DMS 273 treated with DMSO at 0.1 percent for 48 hours (cell line): ENCODE results near the gene NR3C2.
A peak's percentile ranks its signal among the peaks of the same experiment; 100 is the strongest.

ENCODE experiments used
- DNase-seq: peaks from one replicate; lab custom pipeline; 2025; lab: John Stamatoyannopoulos, UW

NR3C2 gene

DNA sequence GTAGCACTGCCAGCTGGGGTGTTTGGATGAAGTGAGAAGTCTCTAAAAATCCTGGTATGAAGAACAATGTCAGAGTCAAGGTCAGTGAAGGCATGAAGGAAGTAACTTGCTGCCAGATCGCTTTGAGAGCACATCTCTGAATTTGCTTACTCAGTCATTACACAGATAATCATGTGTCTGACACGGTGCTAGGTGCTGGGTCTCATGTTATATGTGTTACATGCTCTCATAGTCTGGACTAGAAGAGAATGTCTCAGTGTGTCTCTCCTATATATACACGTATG is 372.4 kb downstream of the NR3C2 start:
- no peak for DNase-seq

GRCh38 chr4:148069086-148069894 is 372.9 kb downstream of the NR3C2 start:
- DNase-seq: no peak

DNA sequence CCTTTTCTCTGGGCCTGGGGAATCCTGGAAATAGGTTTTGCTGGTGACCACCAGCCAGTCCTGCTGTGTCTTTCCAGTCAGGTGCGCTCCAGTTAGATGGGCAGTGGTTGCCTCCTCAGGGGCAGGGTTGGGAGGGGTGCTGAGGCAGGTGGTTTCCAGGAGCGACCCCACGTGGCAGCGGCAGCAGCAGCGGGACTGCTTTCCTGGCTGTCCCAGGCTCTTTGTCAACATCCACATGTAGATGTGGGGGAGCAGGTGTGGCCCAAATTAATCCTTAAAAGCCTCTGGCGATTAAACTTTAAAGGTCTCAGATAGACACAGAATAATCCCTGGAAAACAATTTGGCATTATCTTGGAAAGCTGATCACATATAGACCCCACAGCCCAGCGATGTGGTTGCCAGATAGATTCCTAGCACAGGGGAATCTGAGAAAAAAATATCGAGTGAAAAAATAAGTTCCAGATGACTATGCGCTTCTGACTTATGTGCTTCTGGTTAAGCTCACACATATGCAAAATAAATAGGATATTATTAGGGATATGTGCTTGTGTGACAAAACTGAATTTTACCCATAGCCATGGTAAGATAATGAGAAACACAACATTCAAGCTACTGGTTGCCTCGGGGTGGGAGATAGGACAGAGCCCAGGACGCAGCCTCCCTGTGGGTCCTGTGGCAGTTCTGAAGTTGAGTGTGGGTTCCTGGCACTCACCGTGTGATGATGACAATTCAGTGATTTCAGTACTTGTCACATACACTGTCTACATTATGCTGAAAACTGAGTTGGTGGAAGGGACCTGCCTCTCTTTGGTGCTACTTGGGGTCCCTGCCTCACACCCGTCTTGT is 373.9 kb downstream of the NR3C2 start:
- DNase-seq: no peak

- no peak for DNase-seq
Observed at GRCh38 chr4:148067301-148067916, 374.8 kb downstream of the NR3C2 start.

DNA sequence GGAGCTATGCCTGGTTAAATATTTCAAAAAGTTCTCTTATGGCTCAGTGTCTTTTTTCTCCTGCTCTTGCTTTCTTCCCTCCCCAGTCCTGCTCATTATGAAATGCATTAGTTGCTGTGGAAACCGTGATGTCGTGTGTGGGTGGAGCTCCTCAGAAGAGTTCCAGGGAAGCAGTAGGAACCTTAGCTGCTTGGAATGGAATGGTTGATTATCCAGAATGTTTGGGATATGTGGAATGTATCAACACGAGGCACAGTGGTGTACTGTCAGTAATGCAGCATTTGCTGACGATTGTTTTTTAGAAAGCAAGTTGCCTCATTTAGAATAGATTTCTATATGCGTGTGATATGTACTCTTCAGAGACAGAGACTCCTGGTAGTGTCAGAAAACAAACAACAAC is 377.1 kb downstream of the NR3C2 start:
- DNase-seq: no peak

GRCh38 chr4:148064451-148064850 is 377.8 kb downstream of the NR3C2 start:
- DNase-seq: no peak

- no peak for DNase-seq
Observed at GRCh38 chr4:148062301-148062950, 379.8 kb downstream of the NR3C2 start.

DNA sequence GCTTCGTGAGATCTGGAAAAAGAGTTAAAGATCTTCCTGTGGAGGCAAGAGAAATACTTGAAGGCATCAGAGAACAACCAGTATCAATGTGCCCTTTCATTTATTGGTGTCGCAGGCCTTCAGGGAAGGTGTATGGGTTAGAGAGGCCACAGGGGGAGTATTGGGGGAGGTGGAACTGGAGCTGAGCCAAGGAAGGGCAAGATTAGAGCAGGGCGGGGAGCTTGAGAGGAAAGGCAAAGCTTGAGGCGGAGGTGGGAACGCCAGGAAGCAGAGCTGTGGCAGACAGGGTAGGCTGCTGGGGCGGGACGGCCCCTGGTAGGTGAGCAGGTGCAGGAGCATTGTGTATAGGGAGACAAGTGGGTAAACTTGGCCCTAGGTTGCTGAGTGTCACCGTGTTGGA is 380.4 kb downstream of the NR3C2 start:
- DNase-seq: no peak

- no peak for DNase-seq
Observed at GRCh38 chr4:148061141-148061481, 381.1 kb downstream of the NR3C2 start.

- DNase-seq: no peak
Observed at GRCh38 chr4:148060264-148061140, 381.7 kb downstream of the NR3C2 start.

- no peak for DNase-seq
Observed at GRCh38 chr4:148059617-148060180, 382.5 kb downstream of the NR3C2 start.

DNA sequence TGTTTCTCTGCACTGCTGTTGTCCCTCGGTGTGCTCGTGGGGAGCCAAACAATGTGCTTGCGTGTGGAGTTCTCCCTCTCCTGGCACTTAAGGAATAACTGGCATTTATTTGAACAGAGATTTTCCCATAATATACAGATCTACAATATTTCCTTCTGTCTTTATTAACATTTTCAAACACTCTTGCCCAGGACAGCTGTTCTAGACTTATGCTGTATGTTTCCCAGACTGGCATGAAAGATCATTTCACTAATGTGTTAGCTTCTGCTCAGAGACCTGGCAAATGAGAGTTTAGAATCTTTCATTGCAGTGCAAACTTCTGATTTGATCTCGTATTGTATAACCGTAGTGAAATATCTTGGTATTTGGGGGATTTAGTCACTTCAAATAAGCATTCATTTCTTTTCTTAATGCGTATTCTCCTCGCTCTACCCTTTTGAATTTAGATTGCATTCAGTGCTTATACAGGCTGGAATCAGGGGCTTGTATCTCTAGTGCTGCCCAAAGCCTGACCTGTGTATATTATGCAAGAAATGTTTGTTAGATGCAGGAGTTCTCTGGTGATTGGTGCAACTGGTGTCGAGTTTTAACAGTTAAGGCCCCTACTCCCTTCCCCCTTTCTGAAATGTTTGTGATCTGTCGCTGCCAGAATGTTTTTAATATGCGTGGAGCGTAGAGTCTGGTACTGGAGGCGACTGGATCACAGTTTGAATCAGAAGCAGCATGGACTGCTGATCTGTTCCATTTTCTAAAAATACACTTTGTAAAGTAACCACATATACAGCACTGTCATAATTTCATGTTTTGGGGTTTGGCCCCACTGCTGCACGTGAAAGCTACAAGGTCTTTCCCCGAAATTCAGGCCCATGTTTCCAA is 384.0 kb downstream of the NR3C2 start:
- DNase-seq: no peak

- DNase-seq: no peak
Observed at GRCh38 chr4:148057516-148057915, 384.7 kb downstream of the NR3C2 start.

DNA sequence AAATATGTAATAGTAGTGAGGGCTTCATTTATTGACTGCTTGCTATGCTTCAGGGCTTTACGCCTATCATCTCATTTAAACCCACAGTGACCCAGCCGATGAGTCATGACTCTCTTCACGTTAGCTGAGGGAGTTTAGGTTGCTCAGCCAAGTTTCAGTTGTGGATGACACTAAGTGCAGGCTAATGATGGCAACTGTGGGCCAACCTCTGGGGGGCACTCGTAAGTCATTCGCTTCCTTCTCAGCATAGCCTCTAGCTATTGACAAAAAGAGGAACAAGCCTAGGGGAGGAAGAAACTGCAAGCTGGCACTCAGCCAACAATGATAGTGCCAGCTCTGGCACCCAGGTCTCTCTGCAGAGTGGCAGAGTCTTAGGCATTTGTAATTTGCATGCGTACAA is 385.3 kb downstream of the NR3C2 start:
- DNase-seq: no peak

- no peak for DNase-seq
Observed at GRCh38 chr4:148055844-148056243, 386.4 kb downstream of the NR3C2 start.

DNA sequence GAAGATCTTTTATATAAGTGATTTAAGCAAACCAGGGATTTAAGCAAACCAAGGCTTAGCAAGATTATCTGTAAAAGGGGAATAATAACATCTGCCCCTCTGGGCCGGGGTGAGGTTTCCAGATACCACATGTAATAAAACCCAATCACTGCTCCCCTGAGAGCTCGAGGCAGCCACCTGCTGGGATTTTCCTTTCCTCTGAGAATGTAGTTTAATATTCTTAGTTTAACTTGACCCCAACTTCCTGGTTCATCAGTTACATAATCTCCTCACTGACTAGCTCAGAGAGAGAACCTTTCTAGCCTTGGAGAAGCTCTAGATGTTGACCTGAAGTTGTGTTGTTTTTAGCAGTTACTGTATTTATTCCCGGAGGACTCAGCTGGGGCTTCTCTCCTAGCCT is 387.9 kb downstream of the NR3C2 start:
- peak; percentile 44 for DNase-seq

DNA sequence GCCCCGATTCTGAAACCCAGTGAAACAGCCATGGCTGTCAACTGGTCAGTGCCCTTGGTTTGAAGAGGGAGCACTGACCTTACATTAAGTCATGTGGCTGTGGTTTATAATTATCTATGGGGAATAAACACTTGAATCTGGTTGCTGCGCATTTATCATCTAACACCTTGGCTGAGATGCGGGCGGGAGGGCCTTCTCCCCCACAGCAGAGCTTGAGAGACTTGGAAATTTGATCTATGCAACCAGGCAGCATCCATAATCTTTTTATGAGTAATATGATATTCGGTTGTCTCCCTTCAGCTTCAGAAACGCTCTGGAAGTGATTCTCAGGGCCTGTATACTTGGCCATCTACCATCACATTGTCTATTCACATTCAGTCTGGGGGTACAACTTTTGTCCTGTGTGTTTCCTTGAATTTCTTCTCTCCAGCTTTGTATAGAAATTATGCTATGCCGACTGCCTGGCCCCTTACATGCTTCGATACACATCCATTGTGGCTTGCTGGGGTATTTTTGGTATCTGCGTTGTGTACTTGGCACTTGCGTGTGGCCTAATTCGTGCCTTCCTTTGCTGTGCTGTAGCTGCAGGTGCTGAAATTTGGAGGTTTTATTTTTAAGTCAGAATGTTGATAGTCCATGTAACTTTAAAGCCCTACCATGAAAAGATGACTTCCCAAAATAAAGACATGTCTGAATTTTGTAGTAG is 388.8 kb downstream of the NR3C2 start:
- no peak for DNase-seq

- no peak for DNase-seq
Observed at GRCh38 chr4:148052448-148052847, 389.8 kb downstream of the NR3C2 start.

DNA sequence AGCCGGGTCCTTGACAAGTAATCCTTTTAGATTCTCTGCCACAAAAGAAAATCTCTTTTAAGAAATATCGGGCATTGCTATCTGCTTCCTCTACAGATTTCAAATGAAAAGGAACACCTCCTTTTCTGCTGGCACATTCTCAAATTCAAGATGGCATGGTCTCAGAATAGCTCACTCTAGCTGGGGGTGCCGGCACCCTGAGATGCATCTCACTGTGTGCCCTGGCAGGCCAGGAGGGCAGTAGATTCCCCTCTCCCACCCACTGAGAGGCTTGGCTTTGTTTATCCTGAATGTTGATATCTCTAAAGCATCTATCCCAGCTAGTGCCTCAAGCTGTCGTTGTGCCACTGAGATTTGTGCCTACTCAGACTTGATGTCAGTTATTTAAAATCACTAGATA is 390.8 kb downstream of the NR3C2 start:
- DNase-seq: no peak

DNA sequence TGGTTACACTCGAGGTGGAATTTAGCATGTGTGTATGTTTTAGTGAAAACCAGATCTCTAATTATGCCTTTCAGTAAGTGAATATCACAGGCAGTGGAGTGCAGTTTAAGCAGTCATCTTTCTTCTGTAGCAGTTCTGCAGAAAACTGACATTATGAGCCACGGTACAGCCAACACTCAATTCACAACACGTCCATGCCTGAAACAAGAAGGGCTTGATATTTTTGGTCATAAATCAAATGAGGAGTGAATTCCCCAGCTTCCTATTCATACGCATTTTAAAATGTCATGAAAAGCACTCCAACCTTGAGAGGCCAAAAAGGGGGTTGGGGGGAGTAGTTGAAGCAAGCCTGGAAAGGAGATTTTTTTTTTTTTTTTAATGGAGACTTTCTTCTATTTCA is 393.6 kb downstream of the NR3C2 start:
- no peak for DNase-seq
